DLD1 (cell line): ENCODE data around the gene PGM3.

Experiments
- in situ Hi-C: cut with HindIII; loops from 2 replicates; pipeline ENCODE4 v1.10.0; 2017; ENCODE audit warnings: low sequenced_read_pairs

PGM3 gene

DNA sequence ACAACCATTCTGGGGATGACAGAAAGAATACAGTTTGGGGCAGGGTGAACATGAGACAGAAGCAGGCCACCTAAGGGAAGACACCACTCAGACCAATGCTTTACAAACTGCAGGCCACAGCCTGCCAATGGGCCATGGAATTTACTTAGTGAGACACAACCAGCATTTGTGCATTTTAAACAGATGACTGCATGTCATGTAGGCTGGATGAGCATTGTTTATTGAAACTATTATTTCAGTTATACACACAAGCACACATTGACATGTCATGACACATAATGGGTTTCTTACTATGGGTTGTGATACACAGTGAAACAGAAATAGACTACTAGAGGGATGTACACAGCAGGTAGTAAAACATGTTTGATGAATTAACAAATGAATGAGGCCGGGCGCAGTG is 8.0 kb downstream of the PGM3 start:
- in situ Hi-C loops, result no loop called here

DNA sequence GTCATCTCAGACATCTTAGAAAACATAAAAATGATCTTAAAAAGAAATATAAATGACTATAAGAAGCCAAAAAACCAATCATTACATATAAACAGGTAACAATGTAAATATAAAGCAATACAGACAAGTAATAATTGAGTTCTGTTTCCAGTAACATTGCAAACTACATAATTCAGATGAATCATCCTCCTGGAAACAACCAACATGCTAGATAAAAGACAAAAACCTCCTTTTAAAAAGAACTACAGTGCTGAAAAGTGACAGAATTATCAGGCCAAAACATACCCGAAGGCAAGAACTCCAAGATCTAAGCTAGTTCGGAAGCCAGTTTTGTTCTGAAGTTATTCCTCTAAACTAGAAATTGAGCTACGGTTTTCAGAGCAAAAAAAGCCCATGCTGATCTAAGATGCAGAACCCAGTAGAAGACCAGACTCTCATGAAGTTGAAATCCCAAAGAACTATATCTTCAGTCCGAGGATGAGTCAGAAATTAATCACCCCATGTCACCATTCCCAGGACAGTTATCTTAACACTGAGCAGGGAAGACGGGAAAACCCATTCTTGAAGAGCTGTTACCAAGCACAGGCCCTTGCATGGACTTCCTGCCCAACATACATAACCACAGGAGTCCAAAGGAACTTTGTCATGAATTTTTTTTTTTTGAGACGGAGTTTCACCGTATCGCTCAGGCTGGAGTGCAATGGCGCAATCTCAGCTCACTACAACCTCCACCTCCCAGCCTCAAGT is 9.8 kb downstream of the PGM3 start:
- in situ Hi-C loops, result no loop called here

DNA sequence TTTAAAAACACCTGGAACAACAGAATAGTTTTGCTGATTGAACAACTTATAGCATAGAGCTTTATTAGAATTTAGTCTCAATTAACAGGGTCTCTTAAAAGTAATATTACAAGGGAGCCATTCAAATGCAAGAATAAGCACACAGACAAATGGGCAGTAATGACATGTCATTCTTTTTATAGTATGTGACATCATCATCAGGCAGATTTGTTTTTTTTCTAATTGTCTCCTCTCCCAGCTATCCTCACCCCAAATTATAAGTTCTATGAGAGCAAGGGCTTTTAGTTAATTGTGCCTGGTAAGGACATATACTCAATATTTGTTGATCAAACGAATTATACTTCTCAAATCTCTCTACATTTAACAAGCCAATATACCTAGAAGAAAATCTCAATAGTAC is 11.0 kb downstream of the PGM3 start:
- in situ Hi-C loops, result no loop called here

DNA sequence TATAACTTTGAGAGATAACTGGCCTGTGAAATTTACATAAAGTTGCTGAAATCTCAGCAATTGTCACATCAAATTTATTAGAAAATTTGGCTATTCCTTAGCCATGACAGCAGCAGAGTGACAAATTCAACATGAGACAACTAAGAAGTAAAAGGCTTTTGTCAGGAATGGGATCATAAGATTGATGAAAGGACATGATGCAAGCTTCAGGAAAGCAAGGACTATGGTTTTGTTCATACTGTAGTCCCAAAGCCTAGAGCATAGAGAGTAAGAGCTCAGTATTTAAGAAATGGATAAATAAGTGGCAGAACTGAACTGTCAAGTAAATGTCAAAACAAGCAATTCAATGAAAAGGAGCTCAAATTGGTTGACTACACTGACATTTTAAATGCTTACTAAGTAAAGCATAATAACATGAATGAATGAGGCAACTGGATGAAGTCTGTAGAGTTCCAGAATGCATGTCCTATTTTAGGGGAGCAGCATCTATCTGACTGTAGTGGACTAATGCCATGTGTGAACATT is 12.6 kb downstream of the PGM3 start:
- in situ Hi-C loops, result no loop called here

DNA sequence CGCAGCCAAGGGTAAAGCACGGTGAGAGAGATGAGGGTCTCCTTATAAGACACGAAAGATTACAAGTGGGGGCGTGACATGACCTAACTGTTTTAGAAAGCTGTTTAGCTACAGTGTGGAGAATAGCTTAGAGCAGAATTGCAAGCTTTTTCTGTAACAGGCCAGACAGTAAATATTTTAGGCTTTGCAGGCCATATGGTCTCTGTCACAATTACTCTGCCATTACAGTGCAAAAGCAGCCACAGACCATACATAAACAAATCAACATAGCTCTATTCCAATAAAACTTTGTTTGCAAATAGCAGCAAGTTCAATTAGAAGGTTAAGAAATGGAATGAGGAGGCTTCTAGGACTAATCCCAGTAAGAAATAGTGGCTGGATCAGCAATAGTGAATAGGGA is 16.8 kb downstream of the PGM3 start:
- in situ Hi-C loops, result no loop called here

DNA sequence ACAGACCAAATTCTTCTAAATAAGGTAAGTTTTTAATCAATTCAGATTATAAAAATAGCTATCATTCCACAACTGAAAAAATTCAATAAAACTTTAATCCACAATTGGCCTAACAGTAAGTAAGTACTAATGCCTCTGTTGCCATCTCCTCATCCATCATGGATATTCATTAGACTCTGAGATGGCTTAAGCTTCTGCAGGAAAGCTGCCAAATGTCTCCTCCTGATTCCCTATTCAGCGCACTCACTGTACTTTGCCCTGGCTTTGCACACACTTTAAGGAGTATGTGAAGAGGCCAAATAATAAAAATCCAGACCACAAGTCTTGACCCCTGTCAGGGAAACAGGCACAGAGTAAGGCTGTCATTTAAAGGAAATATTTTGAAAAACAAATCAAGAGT is 23.6 kb downstream of the PGM3 start:
- in situ Hi-C loops, result no loop called here

DNA sequence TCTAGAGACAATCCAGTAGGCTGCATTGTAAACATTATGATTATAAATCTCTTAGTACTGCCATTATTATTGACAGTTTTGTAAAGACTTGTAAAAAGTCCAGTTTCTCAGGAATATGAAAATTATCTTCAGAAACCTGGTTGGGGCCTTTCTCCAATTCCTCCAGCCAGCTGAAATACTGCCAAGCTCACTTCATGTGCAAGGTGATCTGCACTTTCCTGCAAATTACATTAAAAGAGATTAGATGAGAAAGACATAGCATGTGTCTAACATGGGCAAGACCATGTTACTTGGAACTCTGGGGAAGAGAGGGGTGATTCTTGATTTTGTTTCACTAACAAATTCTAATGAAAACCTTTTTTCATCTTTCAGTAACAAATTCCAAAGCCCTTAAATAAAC is 24.0 kb downstream of the PGM3 start:
- in situ Hi-C loops, result no loop called here

DNA sequence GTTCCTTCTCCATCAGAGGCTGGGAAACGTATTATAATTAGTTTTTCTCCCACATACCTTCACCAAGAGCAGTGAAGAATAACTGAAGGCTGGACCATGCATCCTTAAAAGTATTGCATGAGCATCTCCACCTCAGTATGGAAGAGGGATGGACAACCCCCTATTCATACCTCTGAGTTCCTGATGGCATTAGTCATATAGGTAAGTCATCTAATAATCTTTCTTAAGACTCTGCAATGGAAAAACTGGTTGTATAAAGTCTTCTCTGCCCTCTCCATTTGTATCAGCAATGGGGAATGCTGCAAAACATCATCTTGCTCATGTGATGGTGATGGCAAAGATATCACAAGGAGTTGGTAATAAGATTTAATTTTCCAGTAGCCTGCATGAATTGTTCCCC is 24.5 kb downstream of the PGM3 start:
- in situ Hi-C loops, result no loop called here

DNA sequence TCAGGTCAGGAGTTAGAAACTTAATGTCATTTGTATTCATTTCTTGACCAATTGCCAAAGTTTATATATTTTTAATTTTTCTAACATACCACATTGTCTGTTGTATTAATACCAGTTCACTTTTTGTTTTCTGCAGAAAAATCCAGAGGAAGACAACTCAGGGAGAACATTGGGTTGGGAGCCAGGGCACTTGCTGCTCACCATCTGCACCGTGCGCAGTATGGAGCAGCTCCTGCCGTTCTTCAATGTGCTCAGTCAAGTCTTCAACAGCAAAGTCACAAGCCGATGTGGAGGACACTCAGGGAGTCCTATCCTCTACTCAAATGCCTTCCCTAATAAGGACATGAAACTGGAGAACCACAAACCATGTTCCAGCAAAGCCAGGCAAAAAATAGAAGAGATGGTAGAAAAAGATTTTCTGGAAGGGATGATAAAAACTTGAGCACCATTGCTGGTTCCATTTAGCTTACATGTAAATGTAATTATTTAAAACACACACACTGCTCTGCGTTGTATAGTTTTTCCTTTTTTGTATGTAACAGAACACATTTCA is 25.3 kb downstream of the PGM3 start:
- in situ Hi-C loops, result no loop called here

DNA sequence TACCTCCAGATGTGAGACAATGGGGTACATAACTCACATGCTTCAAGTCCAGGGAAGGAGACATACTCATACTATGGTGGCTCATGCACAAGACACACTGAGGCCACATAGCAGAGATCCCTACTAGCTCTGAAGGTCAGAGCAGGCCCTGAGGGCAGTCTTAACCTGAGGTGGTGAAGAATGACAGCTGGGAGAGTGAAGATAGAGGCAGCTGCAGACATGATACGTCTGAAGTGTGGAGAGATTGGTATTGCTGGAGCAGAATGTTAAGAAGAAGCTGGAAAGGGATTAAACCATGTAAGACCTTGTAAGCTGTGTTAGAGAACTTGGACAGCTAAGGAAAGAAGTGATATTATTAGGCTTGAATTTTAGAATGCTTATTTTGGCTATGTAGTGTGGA is 32.9 kb downstream of the PGM3 start:
- in situ Hi-C loops, result no loop called here

DNA sequence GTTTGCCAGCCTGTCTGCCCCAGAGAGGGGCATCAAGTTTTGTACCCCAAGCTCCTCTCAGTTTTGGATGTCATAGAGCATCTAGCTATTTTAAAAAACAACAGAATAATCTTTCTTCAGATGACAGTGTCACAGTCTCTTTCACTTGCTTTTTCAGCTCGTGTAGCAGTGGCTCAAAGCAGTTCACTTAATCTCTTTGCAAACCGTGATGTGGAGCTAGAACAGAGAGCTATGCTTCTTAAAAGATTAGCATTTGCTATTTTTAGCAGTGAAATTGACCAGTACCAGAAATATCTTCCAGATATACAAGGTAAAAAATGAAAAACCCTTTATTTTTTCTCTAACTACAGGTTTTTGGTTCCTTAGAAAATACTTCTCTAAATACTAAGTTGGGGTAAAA is 37.3 kb downstream of the PGM3 start:
- in situ Hi-C loops, result no loop called here

DNA sequence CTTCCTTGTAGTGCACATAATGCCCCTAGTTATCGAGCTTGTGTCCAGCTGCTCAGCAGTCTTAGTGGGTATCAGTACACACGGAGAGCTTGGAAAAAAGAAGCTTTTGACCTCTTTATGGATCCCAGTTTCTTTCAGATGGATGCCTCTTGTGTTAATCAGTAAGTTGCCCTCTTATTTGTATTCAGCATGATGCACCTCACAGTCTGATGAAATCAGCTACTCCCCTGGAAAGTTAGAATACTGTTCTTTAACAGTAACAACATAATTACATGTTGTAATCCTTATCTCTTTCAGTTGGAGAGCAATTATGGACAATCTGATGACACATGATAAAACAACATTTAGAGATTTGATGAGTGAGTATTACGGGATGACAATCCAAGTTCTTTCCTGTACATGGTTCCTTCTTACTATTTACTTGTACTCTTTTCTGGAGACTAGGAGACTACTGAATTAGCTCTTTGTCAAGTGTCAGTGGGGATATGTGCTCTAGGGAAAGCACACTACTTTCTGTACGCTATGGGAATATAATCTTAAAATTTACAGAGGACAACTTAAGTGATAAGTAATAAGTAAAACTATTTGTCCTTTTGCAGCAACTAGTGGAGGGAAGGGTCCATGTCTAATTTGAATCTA is 39.1 kb downstream of the PGM3 start:
- in situ Hi-C loops, result no loop called here

DNA sequence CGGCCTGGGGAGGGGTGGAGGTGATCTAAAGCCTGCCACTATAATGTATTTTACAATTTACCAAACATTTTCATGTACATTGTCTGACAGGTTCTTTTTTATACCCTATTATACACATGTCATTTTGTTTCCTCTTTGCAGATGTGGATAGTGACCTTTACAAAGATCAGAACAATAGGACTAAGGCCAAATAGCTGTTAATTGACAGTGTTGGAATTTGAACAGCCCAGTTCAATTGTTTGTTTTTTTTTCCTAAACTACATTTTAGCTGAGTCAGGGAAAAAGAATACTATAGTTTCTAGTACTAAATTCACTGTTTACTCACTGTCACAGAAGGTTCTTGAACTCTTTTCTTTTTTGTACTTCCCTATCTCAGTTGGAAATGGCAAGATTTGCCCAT is 40.2 kb downstream of the PGM3 start:
- in situ Hi-C loops, result no loop called here

DNA sequence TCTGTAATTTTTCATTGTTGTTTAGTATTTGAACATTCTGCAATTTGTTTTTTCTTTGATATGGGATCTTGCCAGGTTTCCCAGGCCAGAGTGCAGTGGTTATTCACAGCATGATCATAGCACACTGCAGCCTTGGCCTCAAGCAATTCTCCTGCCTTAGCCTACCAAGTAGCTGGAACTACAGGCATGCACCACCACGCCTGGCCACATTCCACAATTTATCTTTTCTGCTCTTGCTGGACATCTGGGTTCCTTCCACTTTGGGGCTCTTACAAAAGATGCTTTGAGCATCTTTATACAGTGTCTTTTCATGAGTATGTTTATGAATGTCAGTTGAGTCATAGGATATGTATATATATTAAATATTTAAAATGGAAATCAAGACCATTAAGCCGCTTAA is 42.0 kb downstream of the PGM3 start:
- in situ Hi-C loops, result no loop called here

DNA sequence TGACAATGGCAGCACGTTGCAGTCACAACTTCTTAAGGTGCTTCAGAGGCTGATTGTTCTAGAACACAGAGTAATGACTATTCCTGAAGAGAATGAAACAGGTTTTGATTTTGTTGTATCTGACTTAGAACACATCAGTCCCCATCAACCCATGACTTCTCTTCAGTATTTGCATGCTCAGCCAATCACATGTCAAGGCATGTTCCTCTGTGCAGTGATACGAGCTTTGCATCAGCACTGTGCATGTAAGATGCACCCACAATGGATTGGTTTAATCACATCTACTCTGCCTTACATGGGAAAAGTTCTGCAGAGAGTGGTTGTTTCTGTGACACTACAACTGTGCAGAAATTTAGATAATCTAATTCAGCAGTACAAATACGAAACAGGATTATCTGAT is 54.3 kb downstream of the PGM3 start:
- in situ Hi-C loops, result no loop called here

DNA sequence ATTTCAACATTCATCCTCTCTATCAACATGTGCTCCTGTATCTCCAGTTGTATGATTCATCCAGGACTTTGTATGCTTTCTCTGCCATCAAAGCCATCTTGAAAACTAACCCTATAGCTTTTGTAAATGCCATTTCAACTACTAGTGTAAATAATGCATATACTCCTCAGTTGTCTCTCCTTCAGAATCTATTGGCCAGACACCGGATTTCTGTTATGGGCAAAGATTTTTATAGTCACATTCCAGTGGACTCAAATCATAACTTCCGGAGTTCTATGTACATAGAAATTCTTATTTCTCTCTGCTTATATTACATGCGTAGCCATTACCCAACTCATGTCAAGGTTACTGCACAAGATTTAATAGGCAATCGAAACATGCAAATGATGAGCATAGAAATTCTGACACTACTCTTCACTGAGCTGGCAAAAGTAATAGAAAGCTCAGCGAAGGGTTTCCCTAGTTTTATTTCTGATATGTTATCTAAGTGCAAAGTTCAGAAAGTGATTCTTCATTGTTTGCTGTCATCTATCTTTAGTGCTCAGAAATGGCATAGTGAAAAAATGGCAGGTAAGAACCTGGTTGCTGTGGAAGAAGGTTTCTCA is 54.8 kb downstream of the PGM3 start:
- in situ Hi-C loops, result no loop called here

DNA sequence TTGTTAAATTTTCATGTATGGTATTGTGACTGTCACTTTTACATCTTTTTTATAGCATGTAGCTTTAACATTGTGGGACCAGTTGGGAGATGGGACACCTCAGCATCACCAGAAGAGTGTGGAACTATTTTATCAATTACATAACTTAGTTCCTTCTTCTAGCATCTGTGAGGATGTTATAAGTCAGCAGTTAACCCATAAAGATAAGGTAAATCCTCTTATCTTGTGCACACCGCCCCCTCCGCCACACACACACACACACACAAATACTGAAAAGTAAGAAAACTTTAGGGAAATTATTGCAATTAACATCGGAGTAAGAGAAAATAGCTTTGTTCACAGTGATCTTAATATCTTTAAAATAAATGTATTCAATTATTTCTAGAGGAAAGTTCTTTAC is 60.9 kb downstream of the PGM3 start:
- in situ Hi-C loops, result no loop called here

DNA sequence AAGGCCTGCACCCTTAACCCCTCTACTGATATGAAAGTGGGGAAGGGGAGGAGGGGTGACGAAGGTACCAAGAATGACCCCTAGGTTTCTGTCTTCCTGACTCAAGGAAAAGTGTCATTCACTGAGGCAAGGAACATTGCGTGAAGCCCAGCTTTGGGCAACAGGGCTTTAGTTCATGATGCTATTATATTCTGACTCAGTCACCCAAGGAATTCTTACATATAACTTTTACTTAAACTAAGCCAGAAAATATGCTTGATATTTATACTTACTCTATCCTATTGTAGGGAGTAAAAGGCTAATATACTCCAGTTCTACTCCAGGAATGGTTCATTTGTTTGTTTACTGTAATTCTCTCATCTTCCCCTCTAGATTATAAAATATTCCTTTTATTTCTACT is 65.1 kb downstream of the PGM3 start:
- in situ Hi-C loops, result no loop called here

DNA sequence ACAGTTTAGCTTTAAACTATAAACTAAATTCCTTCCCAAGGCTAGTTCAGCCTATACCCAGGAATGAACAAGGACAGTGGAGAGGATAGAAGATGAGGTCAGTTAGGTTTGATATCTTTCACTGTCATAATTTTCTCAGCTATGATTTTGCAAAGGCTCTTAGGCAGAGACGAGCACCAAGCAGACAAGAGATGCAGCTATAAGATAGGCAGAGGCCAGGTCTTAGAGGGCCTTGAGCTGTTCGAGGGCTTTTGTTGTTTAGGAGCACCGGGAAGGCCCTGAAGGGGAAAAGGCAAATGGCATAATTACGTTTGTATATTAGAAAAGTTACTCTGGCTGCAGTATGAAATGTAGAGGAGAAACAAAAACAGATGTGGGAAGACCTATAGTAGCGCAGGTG is 65.8 kb downstream of the PGM3 start:
- in situ Hi-C loops, result no loop called here

DNA sequence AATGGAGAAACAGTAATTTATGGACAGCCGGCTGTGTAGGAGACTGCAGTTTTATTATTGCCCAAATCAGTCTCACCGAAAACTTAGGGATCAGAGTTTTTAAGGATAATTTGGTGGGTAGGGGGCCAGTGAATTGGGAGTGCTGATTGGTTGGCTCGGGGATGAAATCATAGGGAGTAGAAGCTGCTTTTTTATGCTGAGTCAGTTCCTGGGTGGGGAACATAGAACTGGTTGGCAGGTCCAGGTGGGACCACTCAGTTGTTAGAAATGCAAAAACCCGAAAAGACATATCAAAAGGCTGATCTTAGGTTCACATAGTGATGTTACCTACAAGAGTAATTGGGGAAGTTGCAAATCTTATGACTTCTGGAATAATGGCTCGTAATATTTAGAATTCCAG is 66.3 kb downstream of the PGM3 start:
- in situ Hi-C loops, result no loop called here

DNA sequence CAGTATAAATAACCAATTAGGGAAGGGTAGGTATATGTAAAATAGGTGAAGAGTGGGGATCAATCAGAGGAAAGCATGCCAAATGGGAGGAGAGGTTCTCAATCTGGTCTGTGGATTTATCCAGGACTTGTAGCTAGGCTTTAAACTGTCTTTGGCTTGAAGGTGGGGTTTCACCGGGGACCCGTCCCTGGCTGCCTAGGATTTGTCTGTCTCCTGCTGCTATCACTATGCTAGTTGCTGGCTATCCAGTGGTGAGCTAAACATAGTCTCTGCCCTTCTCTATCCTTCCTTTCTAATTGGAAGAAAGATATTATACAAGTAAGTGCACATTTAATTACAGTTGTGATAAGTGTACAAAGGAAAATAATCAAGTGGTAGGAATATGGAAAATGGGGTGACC is 66.8 kb downstream of the PGM3 start:
- in situ Hi-C loops, result no loop called here

DNA sequence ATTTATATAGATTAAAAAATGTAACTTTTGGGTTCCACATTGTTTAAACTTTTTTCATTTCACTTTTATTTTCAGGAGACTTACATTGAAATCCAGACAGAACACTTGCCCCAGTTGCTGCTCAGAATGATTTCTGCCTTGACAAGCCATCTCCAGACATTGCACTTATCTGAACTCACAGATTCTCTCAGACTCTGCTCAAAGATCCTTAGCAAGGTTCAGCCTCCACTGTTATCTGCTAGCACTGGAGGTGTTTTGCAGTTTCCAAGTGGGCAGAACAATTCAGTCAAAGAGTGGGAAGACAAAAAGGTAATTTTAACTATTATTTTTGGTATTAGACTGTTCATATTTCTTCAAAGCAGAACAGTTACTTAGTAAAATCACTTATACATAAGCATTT is 67.6 kb downstream of the PGM3 start:
- in situ Hi-C loops, result no loop called here
